Measurements from ENCODE around the gene PCSK2. TPM values are rescaled to one million over a fixed set of nuclear protein-coding genes. Genes with fewer than 3 reads are reported as not detected.

PCSK2 gene
- polyA plus RNA-seq, 1 donor from 2014 or later, result 27.9 TPM

- peak overlapping the region; percentile 28 for H2AFZ ChIP-seq (ENCODE audit: low read depth, low read length)
- peak overlapping the region; percentile 86 for H3K27ac ChIP-seq (ENCODE audit: low read length)
- peak overlapping the region; percentile 85 for H3K9ac ChIP-seq (ENCODE audit: low read length)
- peaks cover 31% of the 10 kb centered on the region for H3K79me2 ChIP-seq (replicated peaks; ENCODE audit: insufficient read depth, low read length)
- H3K36me3 ChIP-seq (ENCODE audit: insufficient read depth, low read length), result no peaks in the 10 kb centered on the region
- H3K4me3 ChIP-seq (ENCODE audit: low read length), result peak overlapping the region; percentile 75
- H3K9me3 ChIP-seq (ENCODE audit: low read length), result peaks cover 5% of the 10 kb centered on the region
- H3K4me2 ChIP-seq (ENCODE audit: low read length), result peak overlapping the region; percentile 56
- no peaks in the 10 kb centered on the region for H3F3A ChIP-seq (ENCODE audit: insufficient read depth, low read length, poor library complexity, severe bottlenecking)
- TF ChIP-seq RAD21 (conservative IDR thresholded peaks at IDR 0.05) (peak; percentile 46), POLR2AphosphoS5 (IDR thresholded peaks at IDR 0.05) (no peak), SMC3 (conservative IDR thresholded peaks at IDR 0.05; ENCODE audit: poor library complexity) (no peak), TAF1 (IDR thresholded peaks at IDR 0.05; ENCODE audit: low read depth) (no peak), EP300 (conservative IDR thresholded peaks at IDR 0.05; ENCODE audit: poor library complexity, severe bottlenecking) (no peak), MXI1 (conservative IDR thresholded peaks at IDR 0.05; ENCODE audit: poor library complexity, severe bottlenecking) (no peak), CTCF (IDR thresholded peaks at IDR 0.05; ENCODE audit: poor library complexity, severe bottlenecking) (no peak)
- TF ChIP-seq, protein P1, sequence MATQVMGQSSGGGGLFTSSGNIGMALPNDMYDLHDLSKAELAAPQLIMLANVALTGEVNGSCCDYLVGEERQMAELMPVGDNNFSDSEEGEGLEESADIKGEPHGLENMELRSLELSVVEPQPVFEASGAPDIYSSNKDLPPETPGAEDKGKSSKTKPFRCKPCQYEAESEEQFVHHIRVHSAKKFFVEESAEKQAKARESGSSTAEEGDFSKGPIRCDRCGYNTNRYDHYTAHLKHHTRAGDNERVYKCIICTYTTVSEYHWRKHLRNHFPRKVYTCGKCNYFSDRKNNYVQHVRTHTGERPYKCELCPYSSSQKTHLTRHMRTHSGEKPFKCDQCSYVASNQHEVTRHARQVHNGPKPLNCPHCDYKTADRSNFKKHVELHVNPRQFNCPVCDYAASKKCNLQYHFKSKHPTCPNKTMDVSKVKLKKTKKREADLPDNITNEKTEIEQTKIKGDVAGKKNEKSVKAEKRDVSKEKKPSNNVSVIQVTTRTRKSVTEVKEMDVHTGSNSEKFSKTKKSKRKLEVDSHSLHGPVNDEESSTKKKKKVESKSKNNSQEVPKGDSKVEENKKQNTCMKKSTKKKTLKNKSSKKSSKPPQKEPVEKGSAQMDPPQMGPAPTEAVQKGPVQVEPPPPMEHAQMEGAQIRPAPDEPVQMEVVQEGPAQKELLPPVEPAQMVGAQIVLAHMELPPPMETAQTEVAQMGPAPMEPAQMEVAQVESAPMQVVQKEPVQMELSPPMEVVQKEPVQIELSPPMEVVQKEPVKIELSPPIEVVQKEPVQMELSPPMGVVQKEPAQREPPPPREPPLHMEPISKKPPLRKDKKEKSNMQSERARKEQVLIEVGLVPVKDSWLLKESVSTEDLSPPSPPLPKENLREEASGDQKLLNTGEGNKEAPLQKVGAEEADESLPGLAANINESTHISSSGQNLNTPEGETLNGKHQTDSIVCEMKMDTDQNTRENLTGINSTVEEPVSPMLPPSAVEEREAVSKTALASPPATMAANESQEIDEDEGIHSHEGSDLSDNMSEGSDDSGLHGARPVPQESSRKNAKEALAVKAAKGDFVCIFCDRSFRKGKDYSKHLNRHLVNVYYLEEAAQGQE (IDR thresholded peaks at IDR 0.05; ENCODE audit: borderline replicate concordance), result peak; percentile 57
- no peaks in the 10 kb centered on the region for H3K9me2 ChIP-seq (ENCODE audit: insufficient read depth, low read length)
- no peaks in the 10 kb centered on the region for H4K20me1 ChIP-seq (ENCODE audit: insufficient read depth)
- H3K27me3 ChIP-seq (ENCODE audit: insufficient read depth, low read depth, low read length), result peaks cover 22% of the 10 kb centered on the region
These were observed 357 bp downstream of the PCSK2 start for GRCh38 chr20:17227219-17227575.

GRCh38 chr20:17227669-17228623 lies 1.1 kb downstream of the PCSK2 start:
- H4K20me1 ChIP-seq (ENCODE audit: insufficient read depth), result no peaks in the 10 kb centered on the region
- H3K9me3 ChIP-seq (ENCODE audit: low read length), result peaks cover 5% of the 10 kb centered on the region
- H3K4me2 ChIP-seq (ENCODE audit: low read length), result peak overlapping the region; percentile 56
- peak overlapping the region; percentile 85 for H3K9ac ChIP-seq (ENCODE audit: low read length)
- H3F3A ChIP-seq (ENCODE audit: insufficient read depth, low read length, poor library complexity, severe bottlenecking), result no peaks in the 10 kb centered on the region
- H2AFZ ChIP-seq (ENCODE audit: low read depth, low read length), result no peak overlapping the region
- H3K36me3 ChIP-seq (ENCODE audit: insufficient read depth, low read length), result no peaks in the 10 kb centered on the region
- no peaks in the 10 kb centered on the region for H3K9me2 ChIP-seq (ENCODE audit: insufficient read depth, low read length)
- H3K79me2 ChIP-seq (replicated peaks; ENCODE audit: insufficient read depth, low read length), result peaks cover 31% of the 10 kb centered on the region
- peaks cover 22% of the 10 kb centered on the region for H3K27me3 ChIP-seq (ENCODE audit: insufficient read depth, low read depth, low read length)
- TF ChIP-seq MXI1 (conservative IDR thresholded peaks at IDR 0.05; ENCODE audit: poor library complexity, severe bottlenecking) (no peak), TAF1 (IDR thresholded peaks at IDR 0.05; ENCODE audit: low read depth) (no peak), CTCF (IDR thresholded peaks at IDR 0.05; ENCODE audit: poor library complexity, severe bottlenecking) (no peak), POLR2AphosphoS5 (IDR thresholded peaks at IDR 0.05) (no peak)
- TF ChIP-seq, protein P1 (IDR thresholded peaks at IDR 0.05; ENCODE audit: borderline replicate concordance), result peak; percentile 30
- H3K4me3 ChIP-seq (ENCODE audit: low read length), result peak overlapping the region; percentile 75
- H3K27ac ChIP-seq (ENCODE audit: low read length), result peak overlapping the region; percentile 86
